HEK293T (cell line): ENCODE measurements around the gene MKRN2.
"Not testable (repeated sequence)": the region's sequence is repeated elsewhere in the genome, so short reads cannot be mapped to it uniquely, and the experiment has no call there.

Experiments
- CTCF ChIA-PET: fragments of 350-600 bp; formaldehyde crosslinking; extraction: SDS; loops from one replicate; lab custom pipeline; 2021; ENCODE audit warnings: antibody characterized with exemption, inconsistent platforms; lab: Yijun Ruan, JAX
- POLR2A ChIA-PET: fragments of 350-600 bp; formaldehyde crosslinking; extraction: SDS; loops from one replicate; lab custom pipeline; 2020; ENCODE audit warnings: antibody characterized with exemption, inconsistent platforms; lab: Yijun Ruan, JAX
- DNase-seq: peaks from one replicate; pipeline ENCODE4 v3.0.0; 2012; ENCODE audit warnings: mixed read lengths; ENCODE audit errors: extremely low spot score
- ARNT ChIP-seq: fragments of 450-650 bp; IDR thresholded peaks from 2 replicates; pipeline ENCODE4 v1.6.1; 2017; ENCODE audit warnings: mild to moderate bottlenecking
- BHLHE40 ChIP-seq: fragments of 450-650 bp; IDR thresholded peaks from 2 replicates; pipeline ENCODE4 v1.6.1; 2016; ENCODE audit warnings: mild to moderate bottlenecking, moderate library complexity, borderline replicate concordance
- CTBP1 ChIP-seq: fragments of 450-650 bp; IDR thresholded peaks from 2 replicates; pipeline ENCODE4 v1.6.1; 2016; ENCODE audit warnings: borderline replicate concordance
- ELF4 ChIP-seq: fragments of 450-650 bp; IDR thresholded peaks from 2 replicates; pipeline ENCODE4 v1.6.1; 2017; ENCODE audit warnings: antibody characterized with exemption
- FOXA1 ChIP-seq: fragments of 450-650 bp; IDR thresholded peaks from 2 replicates; pipeline ENCODE4 v1.6.1; 2016; ENCODE audit warnings: mild to moderate bottlenecking
- FOXK2 ChIP-seq: fragments of 450-650 bp; IDR thresholded peaks from 2 replicates; pipeline ENCODE4 v1.6.1; 2016; ENCODE audit warnings: mild to moderate bottlenecking
- FOXM1 ChIP-seq: fragments of 450-650 bp; IDR thresholded peaks from 2 replicates; pipeline ENCODE4 v1.6.1; 2017; ENCODE audit warnings: mild to moderate bottlenecking, borderline replicate concordance
- HDGF ChIP-seq: fragments of 450-650 bp; IDR thresholded peaks from 2 replicates; pipeline ENCODE4 v1.6.1; 2017; ENCODE audit warnings: antibody characterized with exemption, borderline replicate concordance
- L3MBTL2 ChIP-seq: fragments of 450-650 bp; conservative IDR thresholded peaks from 2 replicates; pipeline ENCODE4 v1.6.1; 2016; ENCODE audit warnings: mild to moderate bottlenecking
- LEF1 ChIP-seq: fragments of 450-650 bp; IDR thresholded peaks from 2 replicates; pipeline ENCODE4 v1.6.1; 2017; ENCODE audit warnings: mild to moderate bottlenecking, borderline replicate concordance
- NFRKB ChIP-seq: fragments of 450-650 bp; IDR thresholded peaks from 2 replicates; pipeline ENCODE4 v1.6.1; 2016; ENCODE audit warnings: mild to moderate bottlenecking, moderate library complexity
- PKNOX1 ChIP-seq: fragments of 450-650 bp; IDR thresholded peaks from 2 replicates; pipeline ENCODE4 v1.6.1; 2016
- SP1 ChIP-seq: fragments of 450-650 bp; IDR thresholded peaks from 2 replicates; pipeline ENCODE4 v1.6.1; 2017
- SUZ12 ChIP-seq: fragments of 450-650 bp; IDR thresholded peaks from 2 replicates; pipeline ENCODE4 v1.6.1; 2016; ENCODE audit warnings: mild to moderate bottlenecking
- TARDBP ChIP-seq: fragments of 450-650 bp; IDR thresholded peaks from 2 replicates; pipeline ENCODE4 v1.6.1; 2016
- ZNF384 ChIP-seq: fragments of 450-650 bp; IDR thresholded peaks from 2 replicates; pipeline ENCODE4 v1.6.1; 2016

Gene MKRN2

GRCh38 chr3:12532182-12532581 is 24.7 kb upstream of the MKRN2 start:
- DNase-seq = no peak
- TF ChIP-seq NFRKB (no peak), LEF1 (no peak), SUZ12 (no peak), PKNOX1 (no peak), HDGF (no peak), CTBP1 (no peak), ELF4 (no peak), FOXA1 (no peak), FOXM1 (no peak), TARDBP (no peak)
- POLR2A ChIA-PET = no interaction called here
- CTCF ChIA-PET = no interaction called here

GRCh38 chr3:12536423-12536822 is 20.5 kb upstream of the MKRN2 start:
- DNase-seq = no peak
- no peak for TF ChIP-seq FOXA1
- no peak for TF ChIP-seq PKNOX1
- TF ChIP-seq NFRKB = no peak
- TF ChIP-seq SUZ12 = no peak
- no peak for TF ChIP-seq ZNF384
- no peak for TF ChIP-seq SP1
- TF ChIP-seq LEF1 = no peak
- TF ChIP-seq HDGF = no peak
- POLR2A ChIA-PET = no interaction called here
- CTCF ChIA-PET = interaction anchor here (1.8 kb wide), 1 partner anchor 9 kb away, joined by 4 read pairs; no protein-coding TSS in a partner anchor

- ChIA-PET CTCF (no interaction called here), POLR2A (no interaction called here)
- DNase-seq = no peak
- TF ChIP-seq ZNF384 (no peak), ELF4 (no peak), LEF1 (no peak), FOXM1 (no peak), FOXA1 (no peak), CTBP1 (no peak), SP1 (no peak), BHLHE40 (no peak)
These were observed 15.3 kb upstream of the MKRN2 start for GRCh38 chr3:12541625-12542024.

GRCh38 chr3:12543497-12543896 is 13.4 kb upstream of the MKRN2 start:
- CTCF ChIA-PET, POLR2A ChIA-PET, DNase-seq: not testable (repeated sequence)

GRCh38 chr3:12544652-12545472 is 12.0 kb upstream of the MKRN2 start:
- DNase-seq = no peak
- POLR2A ChIA-PET = interaction anchor here (2.0 kb wide), 1 partner anchor 9 kb away, joined by 8 read pairs; no protein-coding TSS in a partner anchor
- CTCF ChIA-PET = interaction anchor here (1.1 kb wide), 1 partner anchor 14 kb away, joined by 6 read pairs; no protein-coding TSS in a partner anchor
- TF ChIP-seq ZNF384 (no peak), L3MBTL2 (no peak), HDGF (no peak), FOXK2 (no peak), BHLHE40 (no peak), SUZ12 (no peak)

GRCh38 chr3:12545473-12545791 is 11.5 kb upstream of the MKRN2 start, which contains the start of gene MKRN2OS:
TSS of gene MKRN2OS (minus strand) at chr3:12545499. CDS start at chr3:12545464, 35 bp downstream.
- TF ChIP-seq PKNOX1 = peak; percentile 56
- TF ChIP-seq SUZ12 = no peak
- TF ChIP-seq SP1 = no peak
- no peak for TF ChIP-seq L3MBTL2
- no peak for TF ChIP-seq ZNF384
- no peak for TF ChIP-seq TARDBP
- no peak for TF ChIP-seq HDGF
- no peak for TF ChIP-seq ARNT
- ChIA-PET POLR2A (interaction anchor here (2.0 kb wide), 1 partner anchor 8 kb away, joined by 8 read pairs; no protein-coding TSS in a partner anchor), CTCF (interaction anchor here (1.1 kb wide), 2 partner anchors 9 to 13 kb away, joined by 4 to 6 read pairs; no protein-coding TSS in a partner anchor)
- no peak for DNase-seq
